Measurements from ENCODE around the gene SLC35F2. TPM values are rescaled to one million over a fixed set of nuclear protein-coding genes. Genes with fewer than 3 reads are reported as not detected.
"Not testable (repeated sequence)": the region's sequence is repeated elsewhere in the genome, so short reads cannot be mapped to it uniquely, and the experiment has no call there.

The SLC35F2 gene
- total and polyA plus RNA-seq, 10 donors: 5.0 to 9.1 (median 6.7) TPM

GRCh38 chr11:107882095-107882820 lies 23.7 kb upstream of the SLC35F2 start:
- 90 to 100% (median 96%) methylated on average over 3 of the region's 3 CpGs for WGBS, 5 donors
- Histone ChIP-seq H3K4me1 (no peaks in the 10 kb centered on the region), H3K4me3 (no peak overlapping the region), H3K36me3 (no peaks in the 10 kb centered on the region), H3K9me3 (peaks cover 0 to 8% (median 0%) of the 10 kb centered on the region in 8 donors), H3K27me3 (replicated peaks in 1 of 7) (no peaks in the 10 kb centered on the region), H3K27ac (no peak overlapping the region)
- TF ChIP-seq POLR2AphosphoS5 (IDR thresholded peaks at IDR 0.05): no peak
- no peak for TF ChIP-seq POLR2A (IDR thresholded peaks at IDR 0.05)
- TF ChIP-seq, protein P1, sequence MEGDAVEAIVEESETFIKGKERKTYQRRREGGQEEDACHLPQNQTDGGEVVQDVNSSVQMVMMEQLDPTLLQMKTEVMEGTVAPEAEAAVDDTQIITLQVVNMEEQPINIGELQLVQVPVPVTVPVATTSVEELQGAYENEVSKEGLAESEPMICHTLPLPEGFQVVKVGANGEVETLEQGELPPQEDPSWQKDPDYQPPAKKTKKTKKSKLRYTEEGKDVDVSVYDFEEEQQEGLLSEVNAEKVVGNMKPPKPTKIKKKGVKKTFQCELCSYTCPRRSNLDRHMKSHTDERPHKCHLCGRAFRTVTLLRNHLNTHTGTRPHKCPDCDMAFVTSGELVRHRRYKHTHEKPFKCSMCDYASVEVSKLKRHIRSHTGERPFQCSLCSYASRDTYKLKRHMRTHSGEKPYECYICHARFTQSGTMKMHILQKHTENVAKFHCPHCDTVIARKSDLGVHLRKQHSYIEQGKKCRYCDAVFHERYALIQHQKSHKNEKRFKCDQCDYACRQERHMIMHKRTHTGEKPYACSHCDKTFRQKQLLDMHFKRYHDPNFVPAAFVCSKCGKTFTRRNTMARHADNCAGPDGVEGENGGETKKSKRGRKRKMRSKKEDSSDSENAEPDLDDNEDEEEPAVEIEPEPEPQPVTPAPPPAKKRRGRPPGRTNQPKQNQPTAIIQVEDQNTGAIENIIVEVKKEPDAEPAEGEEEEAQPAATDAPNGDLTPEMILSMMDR (IDR thresholded peaks at IDR 0.05 in 8 of 11, conservative IDR thresholded peaks at IDR 0.05 in 3 of 11): no peak
- no peak for DNase-seq
- intact Hi-C loops (cut with DNase I; ENCODE audit: low total_unique reads): no loop called here

- H3K27me3 ChIP-seq (replicated peaks in 1 of 7); H3K36me3 ChIP-seq; intact Hi-C loops (cut with DNase I; ENCODE audit: low total_unique reads); H3K4me1 ChIP-seq; H3K27ac ChIP-seq; H3K4me3 ChIP-seq; H3K9me3 ChIP-seq; DNase-seq: not testable (repeated sequence)
- 93 to 95% (median 95%) methylated on average over 8 to 9 of the region's 9 CpGs for WGBS, 5 donors
These were observed 22.9 kb upstream of the SLC35F2 start for GRCh38 chr11:107881471-107881870.

DNA sequence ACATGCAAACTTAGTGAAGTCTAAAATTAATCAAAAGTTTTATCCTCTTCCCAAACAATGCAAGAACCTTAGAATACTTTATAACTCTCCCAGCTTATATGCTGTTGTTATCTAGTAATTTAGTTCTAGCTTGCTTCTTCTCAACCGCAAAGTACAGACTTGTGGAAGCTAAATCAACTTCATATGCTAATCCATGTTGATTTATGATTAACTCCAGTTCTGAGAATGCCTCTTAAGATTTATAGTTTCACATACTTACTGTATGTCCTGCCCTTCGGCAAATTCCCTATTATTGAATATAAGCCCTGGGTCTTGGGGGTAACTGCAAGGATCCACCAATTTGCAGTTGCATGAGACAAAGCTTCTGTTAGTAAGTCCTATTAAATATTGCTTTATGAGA lies 17.6 kb upstream of the SLC35F2 start:
- Histone ChIP-seq H3K27ac (no peak overlapping the region), H3K4me3 (no peak overlapping the region), H3K9me3 (peaks cover 0 to 8% (median 0%) of the 10 kb centered on the region in 8 donors), H3K27me3 (replicated peaks in 1 of 7) (no peaks in the 10 kb centered on the region), H3K4me1 (no peaks in the 10 kb centered on the region), H3K36me3 (no peaks in the 10 kb centered on the region)
- TF ChIP-seq, protein P1 (IDR thresholded peaks at IDR 0.05 in 8 of 11, conservative IDR thresholded peaks at IDR 0.05 in 3 of 11): no peak
- TF ChIP-seq POLR2AphosphoS5 (IDR thresholded peaks at IDR 0.05) (no peak), POLR2A (IDR thresholded peaks at IDR 0.05) (no peak)
- no peak for DNase-seq
- intact Hi-C loops (cut with DNase I; ENCODE audit: low total_unique reads): no loop called here
- WGBS, 5 donors: 85 to 97% (median 91%) methylated on average over 2 of the region's 2 CpGs

GRCh38 chr11:107864591-107864990 lies 6.0 kb upstream of the SLC35F2 start:
- Histone ChIP-seq H3K27me3 (replicated peaks in 1 of 7) (no peaks in the 10 kb centered on the region), H3K36me3 (no peaks in the 10 kb centered on the region), H3K4me3 (no peak overlapping the region), H3K9me3 (no peaks in the 10 kb centered on the region), H3K4me1 (peaks cover 0 to 7% (median 6%) of the 10 kb centered on the region in 6 donors), H3K27ac (no peak overlapping the region)
- DNase-seq: no peak
- TF ChIP-seq POLR2A (IDR thresholded peaks at IDR 0.05) (no peak), POLR2AphosphoS5 (IDR thresholded peaks at IDR 0.05) (no peak)
- TF ChIP-seq, protein P1 (IDR thresholded peaks at IDR 0.05 in 8 of 11, conservative IDR thresholded peaks at IDR 0.05 in 3 of 11): no peak
- intact Hi-C loops (cut with DNase I; ENCODE audit: low total_unique reads): no loop called here
- WGBS, 5 donors: 41 to 60% (median 48%) methylated on average over 4 of the region's 4 CpGs
